H1 (cell line): ENCODE measurements around the gene LRRTM4. TPM values are rescaled to one million over a fixed set of nuclear protein-coding genes. Genes with fewer than 3 reads are reported as not detected.

Experiments used
- CTCF ChIA-PET: fragments of 300-600 bp; sonication (Branson Sonifier 250); formaldehyde crosslinking; loops from one replicate; lab custom pipeline; 2021; ENCODE audit not compliant: partially characterized antibody; lab: Charles Lee
- POLR2A ChIA-PET: fragments of 300-600 bp; sonication (Branson Sonifier 250); formaldehyde crosslinking; loops from one replicate; lab custom pipeline; 2021; ENCODE audit warnings: inconsistent platforms; ENCODE audit not compliant: partially characterized antibody; lab: Charles Lee
- DNase-seq, 2 experiments: peaks; one replicate each; pipeline versions ENCODE4 v3.0.0 to v3.0.0-alpha.2; 2010 to 2022; ENCODE audit warnings: low spot score in 2 of 2, low read depth in 1 of 2, mixed read lengths in 1 of 2
- FAIRE-seq: peaks from 2 replicates; lab custom pipeline; 2011; peaks lifted over from hg19 to GRCh38; lab: Jason Lieb, UNC
- H2AFZ ChIP-seq: 2 replicates; pipeline ENCODE4 v1.8.1; 2012; ENCODE audit warnings: low read length, inconsistent platforms
- H2AK5ac ChIP-seq: 2 replicates; pipeline ENCODE4 v1.6.1; 2013; ENCODE audit warnings: low read depth, low read length
- H2BK120ac ChIP-seq: replicated peaks from 2 replicates; pipeline ENCODE3; 2013; ENCODE audit warnings: low read depth, low read length, inconsistent platforms
- H2BK12ac ChIP-seq: 2 replicates; pipeline ENCODE4 v1.6.1; 2013; ENCODE audit warnings: low read depth, low read length
- H2BK15ac ChIP-seq: 2 replicates; pipeline ENCODE4 v1.6.1; 2013; ENCODE audit warnings: low read length
- H2BK20ac ChIP-seq: 2 replicates; pipeline ENCODE4 v1.6.1; 2013; ENCODE audit warnings: low read length
- H2BK5ac ChIP-seq: 2 replicates; pipeline ENCODE4 v1.6.1; 2013; ENCODE audit warnings: low read depth, low read length
- H3K14ac ChIP-seq: 2 replicates; pipeline ENCODE4 v1.6.1; 2013; ENCODE audit warnings: inconsistent platforms; ENCODE audit not compliant: insufficient read length
- H3K18ac ChIP-seq: 2 replicates; pipeline ENCODE4 v1.6.1; 2013; ENCODE audit warnings: low read length; ENCODE audit errors: extremely low read depth
- H3K23ac ChIP-seq: 2 replicates; pipeline ENCODE4 v1.6.1; 2013; ENCODE audit warnings: inconsistent platforms; ENCODE audit not compliant: insufficient read length
- H3K23me2 ChIP-seq: 2 replicates; pipeline ENCODE4 v1.6.1; 2013; ENCODE audit warnings: low read depth, low read length
- H3K27ac ChIP-seq: 2 replicates; pipeline ENCODE4 v1.6.1; 2011; ENCODE audit warnings: low read depth, low read length, inconsistent platforms
- H3K27me3 ChIP-seq, 4 experiments: replicated peaks in 1 of 4; 1 replicate in 1 of 4; 2 replicates in 3 of 4; pipeline versions ENCODE4 v1.6.1 to v1.8.1; 2011 to 2013; ENCODE audit warnings: low read length in 3 of 4, mild to moderate bottlenecking in 3 of 4, inconsistent platforms in 2 of 4, mixed read lengths in 2 of 4, moderate library complexity in 1 of 4; ENCODE audit not compliant: control insufficient read depth in 3 of 4, insufficient read depth in 3 of 4; ENCODE audit errors: extremely low read depth in 1 of 4
- H3K36me3 ChIP-seq, 4 experiments: 2 replicates each; pipeline versions ENCODE4 v1.6.1 to v1.8.1; 2011 to 2013; ENCODE audit warnings: mild to moderate bottlenecking in 4 of 4, low read length in 3 of 4, moderate library complexity in 2 of 4, control low read depth in 1 of 4, inconsistent platforms in 1 of 4; ENCODE audit not compliant: insufficient read depth in 4 of 4, control insufficient read depth in 2 of 4
- H3K4ac ChIP-seq: replicated peaks from 2 replicates; pipeline ENCODE3; 2013; ENCODE audit warnings: low read length, low read depth, mixed read lengths, inconsistent platforms; ENCODE audit not compliant: insufficient read length
- H3K4me1 ChIP-seq, 4 experiments: replicated peaks in 1 of 4; 1 replicate in 1 of 4; 2 replicates in 3 of 4; pipeline versions ENCODE4 v1.6.1 to v1.8.1; 2011 to 2013; ENCODE audit warnings: low read length in 3 of 4, inconsistent platforms in 2 of 4, mixed read lengths in 1 of 4; ENCODE audit not compliant: insufficient read depth in 4 of 4, control insufficient read depth in 3 of 4
- H3K4me2 ChIP-seq, 2 experiments: 2 replicates each; pipeline versions ENCODE4 v1.6.1 to v1.8.1; 2011 to 2013; ENCODE audit warnings: low read depth in 2 of 2, low read length in 2 of 2, control low read depth in 1 of 2, inconsistent platforms in 1 of 2, mild to moderate bottlenecking in 1 of 2; ENCODE audit not compliant: insufficient read depth in 1 of 2
- H3K4me3 ChIP-seq, 4 experiments: fragments of 200-600, 300-600 bp in 1 of 4; sonication (generic), shearing (Covaris generic), sonication (Bioruptor Twin) in 1 of 4; 2 replicates each; pipeline versions ENCODE4 v1.5.1 to v1.8.1; 2011 to 2016; ENCODE audit warnings: low read length in 4 of 4, low read depth in 3 of 4, control low read depth in 2 of 4, inconsistent platforms in 2 of 4, mild to moderate bottlenecking in 2 of 4, mixed read lengths in 1 of 4, moderate library complexity in 1 of 4; ENCODE audit not compliant: insufficient read depth in 2 of 4; ENCODE audit errors: extremely low read depth in 1 of 4
- H3K56ac ChIP-seq: replicated peaks from 2 replicates; pipeline ENCODE3; 2013; ENCODE audit warnings: low read depth, mild to moderate bottlenecking, mixed read lengths, low read length, inconsistent platforms; ENCODE audit not compliant: insufficient read length
- H3K79me1 ChIP-seq: 2 replicates; pipeline ENCODE4 v1.6.1; 2013; ENCODE audit warnings: low read depth, low read length, control low read depth
- H3K79me2 ChIP-seq, 2 experiments: 2 replicates each; pipeline versions ENCODE4 v1.6.1 to v1.8.1; 2012 to 2013; ENCODE audit warnings: low read length in 2 of 2, mild to moderate bottlenecking in 2 of 2, inconsistent platforms in 1 of 2; ENCODE audit not compliant: insufficient read depth in 2 of 2, control insufficient read depth in 1 of 2
- H3K9ac ChIP-seq, 4 experiments: replicated peaks in 1 of 4; 1 replicate in 1 of 4; 2 replicates in 3 of 4; pipeline versions ENCODE4 v1.6.1 to v1.8.1; 2011 to 2013; ENCODE audit warnings: low read depth in 3 of 4, low read length in 3 of 4, control low read depth in 2 of 4, mild to moderate bottlenecking in 2 of 4, moderate library complexity in 2 of 4, inconsistent platforms in 1 of 4; ENCODE audit errors: extremely low read depth in 1 of 4
- H3K9me3 ChIP-seq, 2 experiments: 2 replicates each; pipeline versions ENCODE4 v1.6.1 to v1.8.1; 2012 to 2013; ENCODE audit warnings: mild to moderate bottlenecking in 2 of 2, moderate library complexity in 2 of 2, control low read depth in 1 of 2, inconsistent platforms in 1 of 2, low read depth in 1 of 2, low read length in 1 of 2, mixed read lengths in 1 of 2; ENCODE audit not compliant: insufficient read depth in 2 of 2
- H4K20me1 ChIP-seq, 2 experiments: replicated peaks in 1 of 2; 2 replicates each; pipeline versions ENCODE3 to v1.8.1; 2011 to 2013; ENCODE audit warnings: inconsistent platforms in 2 of 2, low read length in 2 of 2, mild to moderate bottlenecking in 1 of 2; ENCODE audit not compliant: insufficient read depth in 2 of 2, control insufficient read depth in 1 of 2
- H4K5ac ChIP-seq: 2 replicates; pipeline ENCODE4 v1.6.1; 2013; ENCODE audit warnings: low read length, low read depth, mixed read lengths, inconsistent platforms; ENCODE audit not compliant: insufficient read length
- H4K8ac ChIP-seq: 2 replicates; pipeline ENCODE4 v1.8.0; 2013; ENCODE audit warnings: mild to moderate bottlenecking, moderate library complexity, low read length, inconsistent platforms; ENCODE audit not compliant: insufficient read depth; ENCODE audit errors: extremely low read depth
- H4K91ac ChIP-seq: replicated peaks from 2 replicates; pipeline ENCODE3; 2013; ENCODE audit warnings: low read length, mixed read lengths, inconsistent platforms; ENCODE audit not compliant: insufficient read length
- RAD21 ChIP-seq, 2 experiments: IDR thresholded peaks in 1 of 2; conservative IDR thresholded peaks in 1 of 2; 2 replicates each; pipeline ENCODE4 v1.6.1; 2011; ENCODE audit warnings: low read depth in 2 of 2, low read length in 2 of 2, improper control_type of control experiment in 1 of 2, inconsistent platforms in 1 of 2, mild to moderate bottlenecking in 1 of 2, moderate library complexity in 1 of 2
- TBP ChIP-seq: IDR thresholded peaks from 2 replicates; pipeline ENCODE4 v1.6.1; 2011; ENCODE audit warnings: low read depth, low read length, improper control_type of control experiment
- WGBS, 2 experiments: shearing (Covaris generic) in 1 of 2; methylation state at CpG; one replicate each; pipeline versions ENCODE4 v1.1.6 to v1.1.7; 2013 to 2015; ENCODE audit warnings: low lambda C conversion rate in 2 of 2, mixed read lengths in 2 of 2, inconsistent platforms in 1 of 2, low coverage in 1 of 2, missing lambda C conversion rate in 1 of 2; ENCODE audit not compliant: insufficient replicate concordance in 2 of 2, insufficient coverage in 1 of 2, insufficient read length in 1 of 2; ENCODE audit errors: extremely low coverage in 1 of 2, missing lambda C conversion rate in 1 of 2; 5-methylcytosine and 5-hydroxymethylcytosine counted together
- polyA plus RNA-seq, 7 experiments: library from polyadenylated mRNA; depleted of rRNA in 3 of 7; stranded (reverse) in 5 of 7; unstranded in 2 of 7; fragments of >200 nt in 5 of 7; fragments of 200-250 nt in 2 of 7; gene quantifications; 1 replicate in 5 of 7; 2 replicates in 1 of 7; 4 replicates in 1 of 7; pipeline versions ENCODE4 v1.2.1 to v1.2.3, GENCODE V29; 2011 to 2013; ENCODE audit warnings: missing spikeins in 2 of 7, mixed read lengths in 2 of 7
- total RNA-seq: library from RNA; stranded (reverse); fragmentation: NEBNext Ultra II Directional; extraction: Animal tissue kit (Norgen Biotek cat#: 25700); gene quantifications from 2 replicates; pipeline ENCODE4 v1.2.1, GENCODE V29; 2021

The LRRTM4 gene
- total and polyA plus RNA-seq, 2 of the 8 experiments (the other 6 are each of a cell fraction or from before 2014, with no cell fraction given), result 3.6 to 9.5 TPM

- Histone ChIP-seq H3K4ac (no peak overlapping the region), H3K9ac (no peak overlapping the region), H2BK120ac (no peak overlapping the region), H2AFZ (no peak overlapping the region), H3K23ac (no peak overlapping the region), H4K20me1 (no peaks in the 10 kb centered on the region), H2AK5ac (no peak overlapping the region), H3K79me2 (no peaks in the 10 kb centered on the region), H2BK5ac (no peak overlapping the region), H3K36me3 (no peaks in the 10 kb centered on the region), H4K8ac (no peak overlapping the region), H3K56ac (no peak overlapping the region), H3K4me3 (no peak overlapping the region), H4K5ac (no peak overlapping the region), H3K4me2 (no peak overlapping the region), H3K79me1 (no peaks in the 10 kb centered on the region), H3K4me1 (no peaks in the 10 kb centered on the region; a peak in 1 of 7 replicates), H3K14ac (no peak overlapping the region), H2BK15ac (no peak overlapping the region), H2BK12ac (no peak overlapping the region), H2BK20ac (no peak overlapping the region), H3K9me3 (no peaks in the 10 kb centered on the region), H3K23me2 (no peaks in the 10 kb centered on the region), H3K18ac (no peak overlapping the region), H4K91ac (no peak overlapping the region), H3K27me3 (no peaks in the 10 kb centered on the region), H3K27ac (no peak overlapping the region)
- WGBS, 2 experiments, result 77% methylated on average over 4 of the region's 4 CpGs; no CpG with 5 or more reads in 1 of the 2 experiments
- no peak for FAIRE-seq
- POLR2A ChIA-PET, result no interaction called here
- DNase-seq, result no peak
- CTCF ChIA-PET, result interaction anchor here (0.7 to 1.2 kb wide), 2 partner anchors 35 to 446 kb away, joined by 3 read pairs; no protein-coding TSS in a partner anchor
- TF ChIP-seq RAD21 (IDR thresholded peaks at IDR 0.05 in 1 of 2, conservative IDR thresholded peaks at IDR 0.05 in 1 of 2; ENCODE audit: low read depth in 2 of 2, low read length in 2 of 2), result peak; percentile 13 to 37; a peak in 3 of 4 replicates
- TF ChIP-seq TBP, result no peak
These were observed 123.1 kb downstream of the LRRTM4 start for GRCh38 chr2:77398970-77399600.
